Activated CD4-positive, alpha-beta T cell treated with anti-CD3 and anti-CD28 coated beads, Interleukin-2, amount 10 ng/mL, durations not matched to agents 24 days and 14 days (primary cell): ENCODE results near the gene RABGAP1. TPM values are rescaled to one million over a fixed set of nuclear protein-coding genes. Genes with fewer than 3 reads are reported as not detected.
A peak's percentile ranks its signal among the peaks of the same experiment; 100 is the strongest.

Experiments
- DNase-seq: peaks from one replicate; pipeline ENCODE4 v3.0.0; 2022
- H3K27ac Mint-ChIP-seq: one replicate; pipeline ENCODE4 v1.8.0; 2022; ENCODE audit warnings: mild to moderate bottlenecking, mixed read lengths
- H3K27me3 Mint-ChIP-seq: one replicate; pipeline ENCODE4 v1.8.0; 2022; ENCODE audit warnings: mixed read lengths
- H3K36me3 Mint-ChIP-seq: one replicate; pipeline ENCODE4 v1.8.0; 2022; ENCODE audit warnings: low read depth, mild to moderate bottlenecking, mixed read lengths
- H3K4me1 Mint-ChIP-seq: one replicate; pipeline ENCODE4 v1.8.0; 2021; ENCODE audit warnings: mixed read lengths
- H3K4me3 Mint-ChIP-seq: one replicate; pipeline ENCODE4 v1.8.0; 2022; ENCODE audit warnings: mild to moderate bottlenecking, moderate library complexity, mixed read lengths
- H3K9me3 Mint-ChIP-seq: one replicate; pipeline ENCODE4 v1.8.0; 2021; ENCODE audit warnings: mixed read lengths
- intact Hi-C: fragments of 100-400 bp; cut with micrococcal nuclease; formaldehyde crosslinking; loops from one replicate; pipeline ENCODE4 v1.15.1; 2023
- total RNA-seq: library from RNA; stranded (reverse); gene quantifications from 2 replicates; pipeline ENCODE4 v1.2.3, GENCODE V29; 2022

Gene RABGAP1
- total RNA-seq, 1 donor from 2014 or later = 25.7 TPM

- peaks cover 14% of the 10 kb centered on the region for H3K36me3 Mint-ChIP-seq
- no peak overlapping the region for H3K27ac Mint-ChIP-seq
- H3K9me3 Mint-ChIP-seq = no peaks in the 10 kb centered on the region
- H3K4me1 Mint-ChIP-seq = peaks cover 3% of the 10 kb centered on the region
- H3K4me3 Mint-ChIP-seq = no peak overlapping the region
- H3K27me3 Mint-ChIP-seq = no peaks in the 10 kb centered on the region
- DNase-seq = no peak
- intact Hi-C loops = no loop called here
These were observed 131.7 kb downstream of the RABGAP1 start for GRCh38 chr9:123072407-123072995.

- intact Hi-C loops = no loop called here
- no peaks in the 10 kb centered on the region for H3K9me3 Mint-ChIP-seq
- peaks cover 14% of the 10 kb centered on the region for H3K36me3 Mint-ChIP-seq
- no peak overlapping the region for H3K4me3 Mint-ChIP-seq
- no peaks in the 10 kb centered on the region for H3K27me3 Mint-ChIP-seq
- H3K4me1 Mint-ChIP-seq = peaks cover 3% of the 10 kb centered on the region
- no peak overlapping the region for H3K27ac Mint-ChIP-seq
- DNase-seq = no peak
These were observed 132.6 kb downstream of the RABGAP1 start for GRCh38 chr9:123073441-123073840.

GRCh38 chr9:123073991-123074422 lies 133.2 kb downstream of the RABGAP1 start:
- no peak overlapping the region for H3K4me3 Mint-ChIP-seq

GRCh38 chr9:123074628-123075027 lies 133.8 kb downstream of the RABGAP1 start:
- intact Hi-C loops = no loop called here
- no peak for DNase-seq
- Mint-ChIP-seq H3K27ac (no peak overlapping the region), H3K27me3 (no peaks in the 10 kb centered on the region), H3K4me1 (no peaks in the 10 kb centered on the region), H3K36me3 (peaks cover 18% of the 10 kb centered on the region), H3K9me3 (no peaks in the 10 kb centered on the region), H3K4me3 (no peak overlapping the region)

More at GRCh38 chr9:123073991-123074422, 133.2 kb downstream of the RABGAP1 start:
- intact Hi-C loops = no loop called here
- H3K27me3 Mint-ChIP-seq = no peaks in the 10 kb centered on the region
- H3K4me1 Mint-ChIP-seq = no peaks in the 10 kb centered on the region
- H3K36me3 Mint-ChIP-seq = peaks cover 17% of the 10 kb centered on the region
- H3K9me3 Mint-ChIP-seq = no peaks in the 10 kb centered on the region
- H3K27ac Mint-ChIP-seq = no peak overlapping the region
- DNase-seq = no peak

GRCh38 chr9:123080444-123080843 lies 139.6 kb downstream of the RABGAP1 start:
- Mint-ChIP-seq H3K9me3 (no peaks in the 10 kb centered on the region), H3K27ac (no peak overlapping the region), H3K4me3 (no peak overlapping the region), H3K27me3 (no peaks in the 10 kb centered on the region), H3K36me3 (peaks cover 17% of the 10 kb centered on the region), H3K4me1 (no peaks in the 10 kb centered on the region)
- intact Hi-C loops = loop anchor here (5.0 kb wide), 1 partner anchor 147 kb away; no protein-coding TSS in a partner anchor
- DNase-seq = no peak

GRCh38 chr9:123081824-123082223 lies 141.0 kb downstream of the RABGAP1 start:
- no peaks in the 10 kb centered on the region for H3K27me3 Mint-ChIP-seq

GRCh38 chr9:123083680-123084079 lies 142.9 kb downstream of the RABGAP1 start:
- peaks cover 18% of the 10 kb centered on the region for H3K36me3 Mint-ChIP-seq
- no peaks in the 10 kb centered on the region for H3K9me3 Mint-ChIP-seq
- H3K4me1 Mint-ChIP-seq = peaks cover 2% of the 10 kb centered on the region
- no peak overlapping the region for H3K27ac Mint-ChIP-seq
- no peak overlapping the region for H3K4me3 Mint-ChIP-seq
- DNase-seq = no peak
- H3K27me3 Mint-ChIP-seq = no peaks in the 10 kb centered on the region
- intact Hi-C loops = loop anchor here (5.0 kb wide), 1 partner anchor 144 kb away; no protein-coding TSS in a partner anchor

More at GRCh38 chr9:123081824-123082223, 141.0 kb downstream of the RABGAP1 start:
- DNase-seq = peak; percentile 74
- Mint-ChIP-seq H3K27ac (no peak overlapping the region), H3K4me3 (no peak overlapping the region), H3K4me1 (peaks cover 2% of the 10 kb centered on the region), H3K9me3 (no peaks in the 10 kb centered on the region), H3K36me3 (peaks cover 21% of the 10 kb centered on the region)
- intact Hi-C loops = loop anchor here (1.0 to 5.0 kb wide), 2 partner anchors 145 to 268 kb away; no protein-coding TSS in a partner anchor

- H3K4me3 Mint-ChIP-seq = no peak overlapping the region
- no peak for DNase-seq
- no peaks in the 10 kb centered on the region for H3K9me3 Mint-ChIP-seq
- H3K27me3 Mint-ChIP-seq = no peaks in the 10 kb centered on the region
- intact Hi-C loops = loop anchor here (5.0 kb wide), 1 partner anchor 143 kb away; no protein-coding TSS in a partner anchor
- peaks cover 2% of the 10 kb centered on the region for H3K4me1 Mint-ChIP-seq
- peaks cover 18% of the 10 kb centered on the region for H3K36me3 Mint-ChIP-seq
- no peak overlapping the region for H3K27ac Mint-ChIP-seq
These were observed 143.4 kb downstream of the RABGAP1 start for GRCh38 chr9:123084256-123084655.

GRCh38 chr9:123085916-123086315 lies 145.1 kb downstream of the RABGAP1 start:
- Mint-ChIP-seq H3K4me1 (peaks cover 2% of the 10 kb centered on the region), H3K4me3 (no peak overlapping the region), H3K9me3 (no peaks in the 10 kb centered on the region), H3K36me3 (peaks cover 24% of the 10 kb centered on the region), H3K27ac (no peak overlapping the region), H3K27me3 (no peaks in the 10 kb centered on the region)
- intact Hi-C loops = no loop called here
- DNase-seq = no peak

GRCh38 chr9:123087359-123087888 lies 146.6 kb downstream of the RABGAP1 start:
- no peak for DNase-seq
- no peaks in the 10 kb centered on the region for H3K9me3 Mint-ChIP-seq
- no peaks in the 10 kb centered on the region for H3K27me3 Mint-ChIP-seq
- H3K4me3 Mint-ChIP-seq = no peak overlapping the region
- peaks cover 2% of the 10 kb centered on the region for H3K4me1 Mint-ChIP-seq
- H3K36me3 Mint-ChIP-seq = peaks cover 29% of the 10 kb centered on the region
- intact Hi-C loops = no loop called here
- H3K27ac Mint-ChIP-seq = no peak overlapping the region

- H3K27ac Mint-ChIP-seq = no peak overlapping the region
- intact Hi-C loops = no loop called here
- peaks cover 39% of the 10 kb centered on the region for H3K36me3 Mint-ChIP-seq
- H3K4me3 Mint-ChIP-seq = no peak overlapping the region
- H3K9me3 Mint-ChIP-seq = no peaks in the 10 kb centered on the region
- no peaks in the 10 kb centered on the region for H3K27me3 Mint-ChIP-seq
- no peak for DNase-seq
- H3K4me1 Mint-ChIP-seq = peaks cover 2% of the 10 kb centered on the region
These were observed 148.2 kb downstream of the RABGAP1 start for GRCh38 chr9:123089040-123089439.

GRCh38 chr9:123089790-123090189 lies 149.0 kb downstream of the RABGAP1 start:
- Mint-ChIP-seq H3K36me3 (peaks cover 37% of the 10 kb centered on the region), H3K27ac (no peak overlapping the region), H3K4me1 (peaks cover 2% of the 10 kb centered on the region), H3K9me3 (no peaks in the 10 kb centered on the region), H3K4me3 (no peak overlapping the region), H3K27me3 (no peaks in the 10 kb centered on the region)
- intact Hi-C loops = no loop called here
- no peak for DNase-seq

GRCh38 chr9:123090198-123090896 lies 149.5 kb downstream of the RABGAP1 start:
- intact Hi-C loops = no loop called here
- H3K4me1 Mint-ChIP-seq = peaks cover 2% of the 10 kb centered on the region
- no peak overlapping the region for H3K4me3 Mint-ChIP-seq
- H3K9me3 Mint-ChIP-seq = no peaks in the 10 kb centered on the region
- H3K36me3 Mint-ChIP-seq = peaks cover 38% of the 10 kb centered on the region
- H3K27ac Mint-ChIP-seq = no peak overlapping the region
- DNase-seq = no peak
- H3K27me3 Mint-ChIP-seq = no peaks in the 10 kb centered on the region

- intact Hi-C loops = no loop called here
- no peak for DNase-seq
- Mint-ChIP-seq H3K27me3 (no peaks in the 10 kb centered on the region), H3K9me3 (no peaks in the 10 kb centered on the region), H3K4me3 (no peak overlapping the region), H3K4me1 (peaks cover 1% of the 10 kb centered on the region), H3K36me3 (peaks cover 37% of the 10 kb centered on the region), H3K27ac (no peak overlapping the region)
These were observed 150.1 kb downstream of the RABGAP1 start for GRCh38 chr9:123090956-123091355.
